ENCODE data around the gene SLC22A4.

The SLC22A4 gene

GRCh38 chr5:132300577-132301343 is 6.6 kb downstream of the SLC22A4 start:
- ATAC-seq, result no peak

GRCh38 chr5:132301344-132302271 is 7.4 kb downstream of the SLC22A4 start:
- ATAC-seq, result no peak

- ATAC-seq, result no peak
Observed at GRCh38 chr5:132302413-132302812, 8.2 kb downstream of the SLC22A4 start.

GRCh38 chr5:132303589-132303988 is 9.4 kb downstream of the SLC22A4 start:
- no peak for ATAC-seq

- ATAC-seq, result no peak
Observed at GRCh38 chr5:132305420-132305819, 11.2 kb downstream of the SLC22A4 start.

GRCh38 chr5:132308701-132309100 is 14.5 kb downstream of the SLC22A4 start:
- ATAC-seq, result no peak

- no peak for ATAC-seq
Observed at GRCh38 chr5:132309679-132310078, 15.5 kb downstream of the SLC22A4 start.

- ATAC-seq, result no peak
Observed at GRCh38 chr5:132310141-132310834, 16.1 kb downstream of the SLC22A4 start.

- no peak for ATAC-seq
Observed at GRCh38 chr5:132313366-132313765, 19.2 kb downstream of the SLC22A4 start.

- ATAC-seq, result no peak
Observed at GRCh38 chr5:132313961-132314432, 19.8 kb downstream of the SLC22A4 start.

- ATAC-seq, result no peak
Observed at GRCh38 chr5:132315529-132316067, 21.4 kb downstream of the SLC22A4 start.

GRCh38 chr5:132319975-132320374 is 25.8 kb downstream of the SLC22A4 start:
- ATAC-seq, result no peak

GRCh38 chr5:132321109-132321721 is 27.0 kb downstream of the SLC22A4 start:
- no peak for ATAC-seq

GRCh38 chr5:132322266-132322665 is 28.1 kb downstream of the SLC22A4 start:
- ATAC-seq, result no peak

GRCh38 chr5:132323202-132323601 is 29.0 kb downstream of the SLC22A4 start:
- ATAC-seq, result no peak

GRCh38 chr5:132325691-132326090 is 31.5 kb downstream of the SLC22A4 start:
- no peak for ATAC-seq

- ATAC-seq, result no peak
Observed at GRCh38 chr5:132327252-132327955, 33.2 kb downstream of the SLC22A4 start.

- peak; percentile 90 to 94 for ATAC-seq
Observed at GRCh38 chr5:132334812-132335211, 40.6 kb downstream of the SLC22A4 start.

- no peak for ATAC-seq
Observed at GRCh38 chr5:132335402-132335801, 41.2 kb downstream of the SLC22A4 start.

GRCh38 chr5:132339502-132339901 is 45.3 kb downstream of the SLC22A4 start:
- no peak for ATAC-seq
